OCI-LY7 (cell line): Measurements from ENCODE around the gene GREB1. TPM values are rescaled to one million over a fixed set of nuclear protein-coding genes. Genes with fewer than 3 reads are reported as not detected.

Experiments
- BruUV-seq: library from RNA; stranded (reverse); fragments of 400-500 nt; replicated peaks from 2 replicates; lab custom pipeline; 2021; lab: Mats Ljungman, UMichigan
- CTCF ChIA-PET: fragments of 300-600 bp; sonication (Branson Sonifier 250); formaldehyde crosslinking; loops from one replicate; lab custom pipeline; 2022; ENCODE audit warnings: antibody characterized with exemption; ENCODE audit not compliant: unreplicated experiment; lab: Charles Lee
- POLR2A ChIA-PET: fragments of 300-600 bp; sonication (Branson Sonifier 250); formaldehyde crosslinking; loops from one replicate; lab custom pipeline; 2022; ENCODE audit warnings: antibody characterized with exemption; lab: Charles Lee
- DNase-seq: peaks from one replicate; pipeline ENCODE4 v3.0.0-alpha.2; 2015; ENCODE audit warnings: low spot score
- H2AFZ ChIP-seq: fragments of 200-600 bp; sonication (generic), shearing (Covaris generic); 2 replicates; pipeline ENCODE4 v1.6.1; 2014; ENCODE audit warnings: mild to moderate bottlenecking, antibody characterized with exemption, low read length, moderate library complexity
- H3K27ac ChIP-seq: fragments of 200-600 bp; sonication (generic); 2 replicates; pipeline ENCODE4 v1.5.1; 2014; ENCODE audit warnings: mixed run types, low read depth, mild to moderate bottlenecking, moderate library complexity, low read length, inconsistent platforms; ENCODE audit not compliant: poor library complexity, severe bottlenecking
- H3K36me3 ChIP-seq: fragments of 200-600 bp; sonication (generic); 2 replicates; pipeline ENCODE4 v1.6.1; 2014; ENCODE audit warnings: mild to moderate bottlenecking, antibody characterized with exemption, low read length, moderate library complexity, mixed read lengths; ENCODE audit not compliant: insufficient read depth
- H3K4me1 ChIP-seq: fragments of 200-600 bp; sonication (generic); 2 replicates; pipeline ENCODE4 v1.5.1; 2014; ENCODE audit warnings: mild to moderate bottlenecking, low read length; ENCODE audit not compliant: insufficient read depth, poor library complexity, severe bottlenecking
- H3K4me2 ChIP-seq: fragments of 200-600 bp; sonication (generic); 2 replicates; pipeline ENCODE4 v1.6.1; 2014; ENCODE audit warnings: mild to moderate bottlenecking, low read length
- H3K4me3 ChIP-seq: fragments of 200-600 bp; sonication (generic); 2 replicates; pipeline ENCODE4 v1.5.1; 2014; ENCODE audit warnings: mild to moderate bottlenecking, low read depth, low read length; ENCODE audit not compliant: poor library complexity, severe bottlenecking
- H3K79me2 ChIP-seq: fragments of 200-600 bp; sonication (generic); 2 replicates; pipeline ENCODE4 v1.6.1; 2016; ENCODE audit warnings: low read depth, mild to moderate bottlenecking, low read length, moderate library complexity, mixed read lengths; ENCODE audit not compliant: insufficient read depth
- H3K9me2 ChIP-seq: fragments of 200-600 bp; sonication (generic); 2 replicates; pipeline ENCODE4 v1.6.1; 2016; ENCODE audit warnings: mild to moderate bottlenecking, low read length, mixed read lengths; ENCODE audit not compliant: insufficient read depth
- H3K9me3 ChIP-seq: fragments of 200-600 bp; sonication (generic); 2 replicates; pipeline ENCODE4 v1.6.1; 2014; ENCODE audit warnings: mild to moderate bottlenecking, mixed run types, low read length, mixed read lengths
- H4K20me1 ChIP-seq: fragments of 200-600 bp; sonication (generic); 2 replicates; pipeline ENCODE4 v1.6.1; 2014; ENCODE audit warnings: mild to moderate bottlenecking, antibody characterized with exemption, low read length, moderate library complexity, mixed read lengths; ENCODE audit not compliant: insufficient read depth
- CTCF ChIP-seq: fragments of 200-600 bp; sonication (generic); conservative IDR thresholded peaks from 2 replicates; pipeline ENCODE4 v1.5.1; 2014; ENCODE audit warnings: mild to moderate bottlenecking, antibody characterized with exemption, low read length, moderate library complexity, mixed read lengths
- EZH2phosphoT487 ChIP-seq: fragments of 200-600 bp; sonication (generic); IDR thresholded peaks from 2 replicates; pipeline ENCODE4 v1.6.1; 2018; ENCODE audit warnings: low read depth, borderline replicate concordance, mild to moderate bottlenecking, mixed run types, antibody characterized with exemption, low read length, moderate library complexity, mixed read lengths
- intact Hi-C: fragments of 100-400 bp; cut with micrococcal nuclease; formaldehyde crosslinking; loops from one replicate; pipeline ENCODE4 v1.10.0; 2022; ENCODE audit not compliant: unreplicated experiment
- total RNA-seq, 2 experiments: library from RNA; depleted of rRNA in 1 of 2; stranded (reverse); fragments of >200 nt in 1 of 2; shearing (Covaris generic) in 1 of 2; gene quantifications; 2 replicates each; pipeline ENCODE4 v1.2.3, GENCODE V29; 2014 to 2022

Gene GREB1
- total RNA-seq, 2 experiments from 2014 or later = 3.5 to 8.4 TPM

DNA sequence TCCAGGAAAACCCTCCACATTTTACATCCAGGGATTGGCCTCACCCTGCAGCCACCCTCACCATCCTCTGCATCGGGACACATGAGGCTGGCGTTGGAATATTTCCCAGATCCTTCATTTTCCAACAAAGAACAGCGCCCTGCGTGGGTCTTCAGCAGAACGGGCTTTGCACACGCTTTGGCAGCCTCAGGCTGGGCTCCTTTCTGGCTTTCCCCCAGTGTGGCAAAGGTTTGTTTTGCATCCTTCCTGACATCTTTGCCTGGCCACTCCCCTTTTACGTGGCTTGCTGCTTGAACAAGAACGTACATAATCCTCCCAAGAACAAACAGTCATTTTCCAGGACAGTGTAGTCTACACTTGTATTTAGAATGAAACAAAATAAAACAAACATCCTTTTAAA lies 25.6 kb upstream of the GREB1 start:
- BruUV-seq = no TSS peak
- no peak overlapping the region for H3K4me2 ChIP-seq
- H3K9me2 ChIP-seq = no peaks in the 10 kb centered on the region
- CTCF ChIA-PET = no interaction called here
- H3K36me3 ChIP-seq = no peaks in the 10 kb centered on the region
- DNase-seq = no peak
- H3K4me3 ChIP-seq = no peak overlapping the region
- H3K4me1 ChIP-seq = no peaks in the 10 kb centered on the region
- POLR2A ChIA-PET = no interaction called here
- TF ChIP-seq CTCF (no peak), EZH2phosphoT487 (no peak)
- H2AFZ ChIP-seq = no peak overlapping the region
- no peaks in the 10 kb centered on the region for H3K9me3 ChIP-seq
- intact Hi-C loops = no loop called here
- H3K79me2 ChIP-seq = no peaks in the 10 kb centered on the region
- H4K20me1 ChIP-seq = no peaks in the 10 kb centered on the region
- H3K27ac ChIP-seq = no peak overlapping the region

- H3K27ac ChIP-seq = no peak overlapping the region
- no peaks in the 10 kb centered on the region for H3K36me3 ChIP-seq
- no peak for DNase-seq
- TF ChIP-seq EZH2phosphoT487 = no peak
- no peak for TF ChIP-seq CTCF
- H3K9me2 ChIP-seq = no peaks in the 10 kb centered on the region
- no peaks in the 10 kb centered on the region for H3K4me1 ChIP-seq
- no TSS peak for BruUV-seq
- no peak overlapping the region for H3K4me2 ChIP-seq
- H4K20me1 ChIP-seq = no peaks in the 10 kb centered on the region
- no peak overlapping the region for H2AFZ ChIP-seq
- POLR2A ChIA-PET = interaction anchor here (0.6 kb wide), 1 partner anchor 717 kb away, joined by 3 read pairs; no protein-coding TSS in a partner anchor
- no peaks in the 10 kb centered on the region for H3K79me2 ChIP-seq
- intact Hi-C loops = no loop called here
- CTCF ChIA-PET = no interaction called here
- no peaks in the 10 kb centered on the region for H3K9me3 ChIP-seq
- no peak overlapping the region for H3K4me3 ChIP-seq
These were observed 24.0 kb upstream of the GREB1 start for GRCh38 chr2:11509657-11510360.

- CTCF ChIA-PET = no interaction called here
These were observed 21.4 kb upstream of the GREB1 start for GRCh38 chr2:11512431-11512830.

More at GRCh38 chr2:11512431-11512830, 21.4 kb upstream of the GREB1 start:
- no TSS peak for BruUV-seq
- Histone ChIP-seq H4K20me1 (no peaks in the 10 kb centered on the region), H3K36me3 (no peaks in the 10 kb centered on the region), H3K9me3 (no peaks in the 10 kb centered on the region), H2AFZ (no peak overlapping the region), H3K79me2 (no peaks in the 10 kb centered on the region), H3K9me2 (no peaks in the 10 kb centered on the region), H3K4me1 (no peaks in the 10 kb centered on the region), H3K4me3 (no peak overlapping the region), H3K27ac (no peak overlapping the region), H3K4me2 (no peak overlapping the region)
- TF ChIP-seq EZH2phosphoT487 = no peak
- TF ChIP-seq CTCF = no peak
- intact Hi-C loops = no loop called here
- no peak for DNase-seq
- POLR2A ChIA-PET = no interaction called here
